Large intestine (tissue), 3 donors: ENCODE measurements around the gene UTP15. TPM values are rescaled to one million over a fixed set of nuclear protein-coding genes. Genes with fewer than 3 reads are reported as not detected.

ENCODE experiments used
- DNase-seq, 2 donors: peaks; one replicate each; pipeline versions ENCODE4 v3.0.0 to v3.0.0-alpha.2; 2013
- H3K27ac ChIP-seq: one replicate; pipeline ENCODE4 v1.5.1; 2013; ENCODE audit warnings: low read length
- H3K27me3 ChIP-seq: 2 replicates; pipeline ENCODE4 v1.6.1; 2013; ENCODE audit warnings: low read length; ENCODE audit not compliant: control insufficient read depth, insufficient read depth
- H3K36me3 ChIP-seq: 2 replicates; pipeline ENCODE4 v1.6.1; 2013; ENCODE audit warnings: low read length; ENCODE audit not compliant: control insufficient read depth, insufficient read depth
- H3K4me1 ChIP-seq: one replicate; pipeline ENCODE4 v1.6.1; 2013; ENCODE audit warnings: low read length; ENCODE audit not compliant: control insufficient read depth, insufficient read depth
- H3K4me3 ChIP-seq: one replicate; pipeline ENCODE4 v1.5.1; 2013; ENCODE audit warnings: low read length
- H3K9me3 ChIP-seq: one replicate; pipeline ENCODE4 v1.6.1; 2013; ENCODE audit warnings: mild to moderate bottlenecking, low read depth, low read length, moderate library complexity; ENCODE audit not compliant: control insufficient read depth
- WGBS: methylation state at CpG from one replicate; pipeline ENCODE4 v1.1.5; 2013; ENCODE audit warnings: low lambda C conversion rate; ENCODE audit not compliant: insufficient coverage; 5-methylcytosine and 5-hydroxymethylcytosine counted together
- polyA plus RNA-seq: library from polyadenylated mRNA; unstranded; fragments of 120-200 nt; gene quantifications from one replicate; pipeline ENCODE4 v1.2.1, GENCODE V29; 2013

UTP15 gene
- polyA plus RNA-seq, 1 donor, result 12.0 TPM

DNA sequence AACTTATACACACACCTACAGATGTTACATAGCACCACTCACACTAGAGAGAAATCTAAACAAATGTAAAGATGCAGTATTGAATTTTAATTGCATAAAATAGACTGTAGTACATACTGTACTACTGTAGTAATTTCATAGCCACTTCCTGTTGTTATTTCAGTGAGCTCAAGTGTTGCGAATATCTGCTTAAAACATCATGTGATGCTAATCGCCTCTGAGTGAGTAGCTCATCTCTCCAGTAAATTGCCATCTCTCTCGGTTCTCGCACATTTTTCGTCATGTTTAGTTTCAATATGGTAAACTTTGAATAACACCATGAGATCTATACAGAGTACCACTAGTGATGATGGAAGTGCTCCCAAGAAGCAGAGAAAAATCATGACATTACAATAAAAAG, 38.5 kb downstream of the UTP15 start:
- no peaks in the 10 kb centered on the region for H3K27me3 ChIP-seq
- H3K4me1 ChIP-seq, result no peaks in the 10 kb centered on the region
- WGBS, result 100% methylated on average over 3 of the region's 5 CpGs
- H3K36me3 ChIP-seq, result no peaks in the 10 kb centered on the region
- H3K4me3 ChIP-seq, result no peak overlapping the region
- no peak for DNase-seq
- H3K9me3 ChIP-seq, result no peaks in the 10 kb centered on the region
- no peak overlapping the region for H3K27ac ChIP-seq

- no peaks in the 10 kb centered on the region for H3K36me3 ChIP-seq
- H3K27ac ChIP-seq, result no peak overlapping the region
- no peak overlapping the region for H3K4me3 ChIP-seq
- WGBS, result 100% methylated on average over 1 of the region's 8 CpGs
- no peaks in the 10 kb centered on the region for H3K4me1 ChIP-seq
- H3K9me3 ChIP-seq, result no peaks in the 10 kb centered on the region
- H3K27me3 ChIP-seq, result no peaks in the 10 kb centered on the region
- peak in 1 of 2 donors; percentile 39 for DNase-seq
Measured at GRCh38 chr5:73605223-73606087, 39.9 kb downstream of the UTP15 start.

GRCh38 chr5:73606206-73606753, 40.7 kb downstream of the UTP15 start:
- H3K27me3 ChIP-seq, result no peaks in the 10 kb centered on the region
- WGBS, result no CpG with 5 or more reads among the region's 3 CpGs
- H3K9me3 ChIP-seq, result no peaks in the 10 kb centered on the region
- DNase-seq, result no peak
- H3K36me3 ChIP-seq, result no peaks in the 10 kb centered on the region
- no peak overlapping the region for H3K4me3 ChIP-seq
- H3K4me1 ChIP-seq, result no peaks in the 10 kb centered on the region
- H3K27ac ChIP-seq, result no peak overlapping the region

DNA sequence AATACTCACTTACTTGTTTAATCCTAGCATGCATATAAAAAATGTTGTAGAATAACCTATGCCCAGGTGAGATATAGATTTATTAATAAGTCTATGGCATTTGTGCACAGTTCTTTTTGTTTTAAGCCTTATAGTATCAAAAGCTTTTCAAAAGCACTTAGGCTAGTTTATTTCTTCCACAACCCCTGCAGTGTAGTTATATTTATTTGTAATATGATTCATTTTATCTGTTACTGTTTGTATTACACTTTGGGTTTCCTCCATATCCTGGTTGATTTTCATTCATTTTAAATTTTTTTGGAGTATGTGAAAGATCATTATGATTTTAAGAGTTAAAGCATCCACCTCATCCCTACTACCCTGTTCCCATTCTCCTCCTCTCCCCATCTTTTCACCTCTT, 41.7 kb downstream of the UTP15 start:
- Histone ChIP-seq H3K27ac (no peak overlapping the region), H3K4me1 (no peaks in the 10 kb centered on the region), H3K9me3 (no peaks in the 10 kb centered on the region)

DNA sequence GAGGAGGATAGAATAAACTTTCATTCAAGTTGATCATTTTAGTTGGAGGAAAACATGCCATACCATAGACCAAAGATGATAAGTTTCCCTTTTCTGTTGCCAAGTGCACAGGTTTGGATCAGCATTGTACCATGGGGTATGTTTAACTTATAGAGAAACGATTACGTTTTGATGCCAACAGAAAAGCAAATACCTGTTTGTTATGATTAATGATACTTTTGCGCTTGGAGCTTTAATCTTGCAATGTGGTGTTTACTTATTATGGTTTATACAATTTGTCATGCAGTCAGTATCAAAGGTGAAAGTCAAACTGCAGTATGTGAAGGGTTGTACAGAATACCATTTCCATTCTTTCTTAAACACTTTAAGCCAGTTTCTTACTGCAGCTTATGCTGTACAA, 47.3 kb downstream of the UTP15 start:
- Histone ChIP-seq H3K36me3 (no peaks in the 10 kb centered on the region), H3K9me3 (no peaks in the 10 kb centered on the region), H3K4me3 (no peak overlapping the region), H3K27ac (no peak overlapping the region), H3K27me3 (no peaks in the 10 kb centered on the region), H3K4me1 (peaks cover 1% of the 10 kb centered on the region)
- no peak for DNase-seq
- no CpG with 5 or more reads among the region's 3 CpGs for WGBS

More for the DNA sequence above, 41.7 kb downstream of the UTP15 start:
- DNase-seq, result no peak
- Histone ChIP-seq H3K36me3 (no peaks in the 10 kb centered on the region), H3K4me3 (no peak overlapping the region), H3K27me3 (no peaks in the 10 kb centered on the region)

DNA sequence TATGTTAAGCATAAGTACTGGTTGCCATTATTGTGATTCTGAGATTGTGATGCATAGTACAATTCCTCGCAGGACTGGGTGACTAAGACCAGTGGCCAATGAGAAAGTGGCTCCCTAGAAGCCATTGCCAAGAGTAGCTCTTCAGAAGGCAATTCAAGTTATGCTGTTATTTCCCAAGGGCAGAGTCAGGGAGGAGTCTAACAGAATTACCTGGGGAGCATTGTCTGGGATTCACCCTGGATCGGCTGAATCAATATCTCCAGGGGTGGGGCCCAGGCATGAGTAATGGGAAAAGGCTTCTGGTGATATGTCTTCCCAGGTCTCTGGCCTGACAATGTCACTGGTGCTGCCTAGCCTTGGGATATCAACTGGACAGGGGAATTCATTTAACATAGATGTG, 49.5 kb downstream of the UTP15 start:
- H3K4me3 ChIP-seq, result no peak overlapping the region
- H3K36me3 ChIP-seq, result no peaks in the 10 kb centered on the region
- peak in 1 of 2 donors; percentile 30 for DNase-seq
- WGBS, result no CpG with 5 or more reads among the region's 2 CpGs
- H3K9me3 ChIP-seq, result no peaks in the 10 kb centered on the region
- H3K27me3 ChIP-seq, result no peaks in the 10 kb centered on the region
- H3K27ac ChIP-seq, result no peak overlapping the region
- H3K4me1 ChIP-seq, result peaks cover 5% of the 10 kb centered on the region

DNA sequence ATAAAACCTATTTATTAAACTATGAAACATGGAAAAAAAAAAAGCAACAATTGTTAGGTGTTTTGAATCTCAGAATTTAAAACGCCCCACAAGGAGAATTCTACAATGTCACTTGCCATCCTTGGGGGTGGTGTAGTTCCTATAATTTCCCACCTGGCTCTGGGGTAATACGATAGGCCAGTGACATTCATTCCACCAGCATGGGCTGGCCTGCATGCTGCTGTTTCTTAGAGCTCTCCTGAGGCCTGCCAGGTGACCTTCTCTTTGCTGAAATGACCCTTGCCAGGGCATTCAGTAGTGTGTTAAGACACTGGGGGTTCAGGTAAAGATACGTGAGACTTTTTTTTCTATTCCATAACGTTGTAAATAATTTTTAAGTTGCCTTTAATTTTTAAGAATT, 50.4 kb downstream of the UTP15 start:
- H3K9me3 ChIP-seq, result no peaks in the 10 kb centered on the region
- DNase-seq, result no peak
- 100% methylated on average over 1 of the region's 4 CpGs for WGBS
- H3K4me1 ChIP-seq, result peaks cover 5% of the 10 kb centered on the region
- H3K4me3 ChIP-seq, result no peak overlapping the region
- H3K27ac ChIP-seq, result no peak overlapping the region
- no peaks in the 10 kb centered on the region for H3K36me3 ChIP-seq
- no peaks in the 10 kb centered on the region for H3K27me3 ChIP-seq

DNA sequence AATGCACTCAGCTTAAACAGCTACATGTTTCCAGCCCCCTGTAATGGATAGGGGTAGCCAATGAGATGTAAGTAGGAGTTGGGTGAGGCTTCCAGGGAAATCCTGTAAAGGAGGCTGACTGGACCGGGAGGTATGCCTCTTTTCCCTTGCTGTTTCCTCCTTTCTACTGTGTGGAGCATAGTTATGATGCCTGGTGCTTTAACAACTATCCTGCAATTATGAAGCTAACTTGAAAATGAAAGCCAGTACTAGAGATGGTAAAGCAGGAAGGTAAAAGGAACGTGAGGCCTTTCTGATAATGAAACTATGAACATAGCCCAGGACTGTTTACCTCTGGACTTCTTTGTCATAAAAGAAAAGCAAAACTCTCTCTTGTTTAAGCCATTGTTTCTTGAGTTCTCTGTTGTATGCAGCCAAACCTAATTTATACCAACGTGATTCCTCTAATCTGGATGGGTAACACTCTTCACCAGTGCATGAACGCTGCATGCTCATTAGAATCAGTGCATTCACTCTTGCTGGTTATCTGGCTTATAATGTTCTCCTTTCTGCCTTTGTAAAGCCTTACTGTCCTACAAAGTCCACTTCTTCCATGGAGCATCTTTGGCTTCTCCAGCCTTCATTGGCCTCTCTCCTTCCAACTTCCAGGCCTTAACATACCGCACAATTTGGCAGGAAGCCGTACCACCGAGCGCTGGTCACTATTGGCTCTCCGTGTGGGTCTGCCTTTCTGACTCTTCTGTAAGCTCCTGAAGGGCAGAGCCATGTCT, 52.2 kb downstream of the UTP15 start:
- WGBS, result no CpG with 5 or more reads among the region's 9 CpGs
- DNase-seq, result peak; percentile 33 to 75
- Histone ChIP-seq H3K9me3 (no peaks in the 10 kb centered on the region), H3K36me3 (no peaks in the 10 kb centered on the region), H3K27me3 (no peaks in the 10 kb centered on the region), H3K4me1 (peaks cover 5% of the 10 kb centered on the region), H3K4me3 (no peak overlapping the region), H3K27ac (peak overlapping the region; percentile 69)

DNA sequence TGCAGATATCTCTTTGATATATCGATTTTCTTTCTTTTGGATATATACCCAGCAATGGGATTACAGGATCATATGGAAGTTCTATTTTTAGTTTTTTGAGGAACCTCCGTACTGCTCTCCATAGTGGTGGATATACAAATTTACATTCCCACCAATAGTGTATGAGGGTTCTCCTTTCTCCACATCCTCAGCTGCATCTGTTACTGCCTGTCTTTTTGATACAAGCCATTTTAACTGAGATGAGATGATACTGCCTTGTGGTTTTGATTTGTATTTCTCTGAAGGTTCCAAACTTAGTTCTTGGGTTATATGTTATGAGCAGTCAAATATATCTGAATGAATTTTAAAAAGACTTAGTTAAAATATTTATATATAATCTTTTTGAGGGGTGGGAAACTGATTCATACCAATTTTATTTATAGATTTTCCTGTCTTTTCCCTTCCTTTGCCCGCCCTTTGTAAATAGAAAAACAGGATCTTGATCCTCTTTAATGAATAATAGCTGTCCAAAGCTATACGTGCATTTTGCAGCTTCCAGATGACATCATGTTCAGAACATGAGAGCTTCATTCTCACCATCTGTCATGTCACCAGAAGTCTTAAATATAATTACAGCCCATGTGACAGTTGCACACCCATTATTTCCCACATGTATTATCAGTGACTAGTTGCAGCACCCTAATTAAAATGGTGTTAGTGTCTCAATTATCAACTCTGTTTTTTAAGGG, 54.2 kb downstream of the UTP15 start:
- Histone ChIP-seq H3K36me3 (no peaks in the 10 kb centered on the region), H3K9me3 (no peaks in the 10 kb centered on the region), H3K27ac (no peak overlapping the region), H3K4me1 (peaks cover 13% of the 10 kb centered on the region), H3K27me3 (no peaks in the 10 kb centered on the region), H3K4me3 (no peak overlapping the region)
- 83% methylated on average over 1 of the region's 4 CpGs for WGBS
- no peak for DNase-seq

GRCh38 chr5:73620334-73620687, 54.8 kb downstream of the UTP15 start:
- no CpG with 5 or more reads among the region's 1 CpG for WGBS
- no peak for DNase-seq
- Histone ChIP-seq H3K4me3 (no peak overlapping the region), H3K9me3 (no peaks in the 10 kb centered on the region), H3K27me3 (no peaks in the 10 kb centered on the region), H3K4me1 (peaks cover 16% of the 10 kb centered on the region), H3K36me3 (no peaks in the 10 kb centered on the region), H3K27ac (no peak overlapping the region)
